Measurements from ENCODE around the gene ZNF319.
"Not testable (repeated sequence)": the region's sequence is repeated elsewhere in the genome, so short reads cannot be mapped to it uniquely, and the experiment has no call there.

The ZNF319 gene

GRCh38 chr16:58020628-58021521 lies 20.4 kb upstream of the ZNF319 start:
- DNase-seq: peak; percentile 59 to 60

- DNase-seq: no peak
Measured at GRCh38 chr16:58019866-58020538, 19.5 kb upstream of the ZNF319 start.

- DNase-seq: no peak
Measured at GRCh38 chr16:58018803-58019202, 18.3 kb upstream of the ZNF319 start.

GRCh38 chr16:58016840-58017446 lies 16.5 kb upstream of the ZNF319 start:
- no peak for DNase-seq

- no peak for DNase-seq
Measured at GRCh38 chr16:58013201-58013956, 12.9 kb upstream of the ZNF319 start.

- DNase-seq: no peak
Measured at GRCh38 chr16:58012481-58012880, 12.0 kb upstream of the ZNF319 start.

- no peak for DNase-seq
Measured at GRCh38 chr16:58011652-58012051, 11.2 kb upstream of the ZNF319 start.

- no peak for DNase-seq
Measured at GRCh38 chr16:58010886-58011285, 10.4 kb upstream of the ZNF319 start.

GRCh38 chr16:58009856-58010416 lies 9.5 kb upstream of the ZNF319 start:
- no peak for DNase-seq

GRCh38 chr16:58004736-58005135 lies 4.3 kb upstream of the ZNF319 start:
- not testable (repeated sequence) for DNase-seq

GRCh38 chr16:58002936-58003335 lies 2.5 kb upstream of the ZNF319 start:
- no peak for DNase-seq

- no peak for DNase-seq
Measured at GRCh38 chr16:58002416-58002800, 1.9 kb upstream of the ZNF319 start.

- no peak for DNase-seq
Measured at GRCh38 chr16:58001781-58002415, 1.4 kb upstream of the ZNF319 start.

GRCh38 chr16:58000706-58001676 lies 519 bp upstream of the ZNF319 start, which contains the start of gene USB1:
Gene USB1 (plus strand): TSS chr16:58001407. CDS start chr16:58001484, 77 bp downstream.
- peak; percentile 78 to 84 for DNase-seq

GRCh38 chr16:57999366-57999970 lies 1.0 kb downstream of the ZNF319 start:
- peak; percentile 13 to 21 for DNase-seq

- no peak for DNase-seq
Measured at GRCh38 chr16:57998992-57999365, 1.5 kb downstream of the ZNF319 start.

GRCh38 chr16:57998486-57998885 lies 2.0 kb downstream of the ZNF319 start:
- DNase-seq: peak; percentile 42

GRCh38 chr16:57997528-57998265 lies 2.8 kb downstream of the ZNF319 start:
- DNase-seq: no peak

- no peak for DNase-seq
Measured at GRCh38 chr16:57997176-57997527, 3.3 kb downstream of the ZNF319 start.

Data from stimulated activated CD4-positive, alpha-beta T cell treated with anti-CD3 and anti-CD28 coated beads, Interleukin-2, amount 100 ng/mL, for 48 hours (primary cell).